ENCODE data around the gene USP9X. TPM values are rescaled to one million over a fixed set of nuclear protein-coding genes. Genes with fewer than 3 reads are reported as not detected.

Gene USP9X
- total and polyA plus RNA-seq, 9 of the 15 experiments (the other 6 are each of a cell fraction or from before 2014, with no cell fraction given), result 10.9 to 47.8 (median 29.5) TPM

DNA sequence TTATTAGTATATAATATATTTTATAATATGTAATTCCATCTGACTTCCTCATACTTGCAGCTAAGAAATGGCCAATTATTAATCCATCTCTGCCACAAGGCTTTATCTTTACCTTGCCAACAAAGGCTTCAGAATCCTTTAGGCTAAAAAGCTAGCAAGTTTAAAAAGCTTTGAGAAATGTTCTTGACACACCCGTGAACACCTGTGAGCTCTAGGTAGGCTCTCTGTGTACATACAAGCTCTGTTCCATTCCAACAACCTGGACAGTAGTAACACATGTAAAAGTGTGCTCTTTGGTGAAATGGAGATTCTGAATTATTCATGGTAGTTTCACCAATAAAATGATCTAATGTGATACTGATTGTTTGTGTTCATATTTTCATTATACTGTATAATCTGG is 49.7 kb upstream of the USP9X start:
- Histone ChIP-seq H3K4me1 (replicated peaks in 1 of 2; ENCODE audit: control insufficient read depth in 2 of 2, insufficient read depth in 2 of 2, low read length in 2 of 2) (no peaks in the 10 kb centered on the region; a peak in 1 of 5 replicates), H3K9me1 (ENCODE audit: control insufficient read depth, insufficient read depth, low read length) (no peaks in the 10 kb centered on the region), H3K9me3 (replicated peaks; ENCODE audit: control insufficient read depth, insufficient read depth, low read depth, low read length) (no peaks in the 10 kb centered on the region), H3K27me3 (ENCODE audit: control insufficient read depth in 2 of 2, insufficient read depth in 2 of 2, low read length in 2 of 2) (no peaks in the 10 kb centered on the region), H4K20me1 (replicated peaks; ENCODE audit: control insufficient read depth, insufficient read depth, low read length) (no peaks in the 10 kb centered on the region), H3K27ac (ENCODE audit: extremely low read depth, low read depth, low read length) (no peak overlapping the region), H3K79me2 (ENCODE audit: control insufficient read depth, insufficient read depth, low read length) (no peaks in the 10 kb centered on the region), H3K9ac (ENCODE audit: insufficient read depth in 1 of 2, low read depth in 2 of 2, low read length in 2 of 2) (no peak overlapping the region), H3K4me3 (no peak overlapping the region), H3K4me2 (ENCODE audit: insufficient read depth, low read length) (no peak overlapping the region), H2AFZ (ENCODE audit: low read depth, low read length) (no peak overlapping the region), H3K36me3 (ENCODE audit: control insufficient read depth, insufficient read depth, low read length) (no peaks in the 10 kb centered on the region)
- FAIRE-seq (no peak), DNase-seq (ENCODE audit: extremely low read depth in 1 of 4, low spot score in 3 of 4) (no peak), ATAC-seq (no peak)
- WGBS (ENCODE audit: insufficient coverage, low coverage, missing lambda C conversion rate), result 75% methylated on average over 1 of the region's 1 CpG
- no TSS peak for BruUV-seq (replicated peaks)
- intact Hi-C loops (cut with micrococcal nuclease), result no loop called here
- CTCF ChIA-PET (ENCODE audit: low intra/inter-chr PET ratio), result no interaction called here
- POLR2A ChIA-PET, result interaction anchor here (1.1 kb wide), 1 partner anchor 25 kb away, joined by 3 read pairs; no protein-coding TSS in a partner anchor
- no peak for TF ChIP-seq ZNF668 (CRISPR knock-in tag; IDR thresholded peaks at IDR 0.05)
- no peak for TF ChIP-seq ZNF239 (CRISPR knock-in tag; IDR thresholded peaks at IDR 0.05)
- no peak for TF ChIP-seq NFIC (IDR thresholded peaks at IDR 0.05)
- no peak for TF ChIP-seq PTRF (tag; IDR thresholded peaks at IDR 0.05)
- no peak for TF ChIP-seq ELF1 (tag; IDR thresholded peaks at IDR 0.05)
- TF ChIP-seq CXXC5 (CRISPR knock-in tag; IDR thresholded peaks at IDR 0.05), result no peak
- TF ChIP-seq STAT5A (IDR thresholded peaks at IDR 0.05; ENCODE audit: borderline replicate concordance, low read length), result no peak
- no peak for TF ChIP-seq ZNF224 (CRISPR knock-in tag; IDR thresholded peaks at IDR 0.05)
- TF ChIP-seq ZNF143 (CRISPR knock-in tag; IDR thresholded peaks at IDR 0.05), result no peak
- TF ChIP-seq, protein P1, sequence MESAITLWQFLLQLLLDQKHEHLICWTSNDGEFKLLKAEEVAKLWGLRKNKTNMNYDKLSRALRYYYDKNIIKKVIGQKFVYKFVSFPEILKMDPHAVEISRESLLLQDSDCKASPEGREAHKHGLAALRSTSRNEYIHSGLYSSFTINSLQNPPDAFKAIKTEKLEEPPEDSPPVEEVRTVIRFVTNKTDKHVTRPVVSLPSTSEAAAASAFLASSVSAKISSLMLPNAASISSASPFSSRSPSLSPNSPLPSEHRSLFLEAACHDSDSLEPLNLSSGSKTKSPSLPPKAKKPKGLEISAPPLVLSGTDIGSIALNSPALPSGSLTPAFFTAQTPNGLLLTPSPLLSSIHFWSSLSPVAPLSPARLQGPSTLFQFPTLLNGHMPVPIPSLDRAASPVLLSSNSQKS (CRISPR knock-in tag; IDR thresholded peaks at IDR 0.05), result no peak
- no peak for TF ChIP-seq HNRNPL (IDR thresholded peaks at IDR 0.05; ENCODE audit: low read depth, low read length)
- no peak for TF ChIP-seq NFATC3 (IDR thresholded peaks at IDR 0.05)
- TF ChIP-seq, protein P2, sequence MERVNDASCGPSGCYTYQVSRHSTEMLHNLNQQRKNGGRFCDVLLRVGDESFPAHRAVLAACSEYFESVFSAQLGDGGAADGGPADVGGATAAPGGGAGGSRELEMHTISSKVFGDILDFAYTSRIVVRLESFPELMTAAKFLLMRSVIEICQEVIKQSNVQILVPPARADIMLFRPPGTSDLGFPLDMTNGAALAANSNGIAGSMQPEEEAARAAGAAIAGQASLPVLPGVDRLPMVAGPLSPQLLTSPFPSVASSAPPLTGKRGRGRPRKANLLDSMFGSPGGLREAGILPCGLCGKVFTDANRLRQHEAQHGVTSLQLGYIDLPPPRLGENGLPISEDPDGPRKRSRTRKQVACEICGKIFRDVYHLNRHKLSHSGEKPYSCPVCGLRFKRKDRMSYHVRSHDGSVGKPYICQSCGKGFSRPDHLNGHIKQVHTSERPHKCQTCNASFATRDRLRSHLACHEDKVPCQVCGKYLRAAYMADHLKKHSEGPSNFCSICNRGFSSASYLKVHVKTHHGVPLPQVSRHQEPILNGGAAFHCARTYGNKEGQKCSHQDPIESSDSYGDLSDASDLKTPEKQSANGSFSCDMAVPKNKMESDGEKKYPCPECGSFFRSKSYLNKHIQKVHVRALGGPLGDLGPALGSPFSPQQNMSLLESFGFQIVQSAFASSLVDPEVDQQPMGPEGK (CRISPR knock-in tag; IDR thresholded peaks at IDR 0.05; ENCODE audit: borderline replicate concordance), result no peak
- no peak for TF ChIP-seq MBD2 (IDR thresholded peaks at IDR 0.05; ENCODE audit: borderline replicate concordance, low read depth)
- TF ChIP-seq ZNF311 (CRISPR knock-in tag; IDR thresholded peaks at IDR 0.05), result no peak
- no peak for TF ChIP-seq ZNF766 (CRISPR knock-in tag; conservative IDR thresholded peaks at IDR 0.05)
- no peak for TF ChIP-seq ZNF551 (CRISPR knock-in tag; IDR thresholded peaks at IDR 0.05)
- TF ChIP-seq CHD4 (IDR thresholded peaks at IDR 0.05; ENCODE audit: insufficient read depth, insufficient replicate concordance, low read depth, low read length, poor library complexity, severe bottlenecking), result no peak
- in situ Hi-C loops (cut with MboI), result no loop called here
